ENCODE measurements around the gene ADRA2B.

GRCh38 chr2:96097441-96097840 is 18.9 kb downstream of the ADRA2B start:
- TF ChIP-seq EZH2 (IDR thresholded peaks at IDR 0.05; ENCODE audit: low read length) (no peak), CTCF (optimal IDR thresholded peaks at IDR 0.05 in 1 of 3, IDR thresholded peaks at IDR 0.05 in 1 of 3, conservative IDR thresholded peaks at IDR 0.05 in 1 of 3; ENCODE audit: extremely low read depth in 1 of 3, insufficient read depth in 2 of 3, low read length in 3 of 3) (no peak)
